Ascending aorta (tissue), 2 donors: Measurements from ENCODE around the gene KRT39. TPM values are rescaled to one million over a fixed set of nuclear protein-coding genes. Genes with fewer than 3 reads are reported as not detected.
"Not testable (repeated sequence)": the region's sequence is repeated elsewhere in the genome, so short reads cannot be mapped to it uniquely, and the experiment has no call there.

Experiments
- DNase-seq, 2 donors: peaks; one replicate each; pipeline ENCODE4 v3.0.0-alpha.2; 2019; ENCODE audit warnings: low spot score in 2 of 2
- H3K27ac ChIP-seq, 2 donors: fragments of 200-600 bp; sonication (generic); one replicate each; pipeline ENCODE4 v1.5.1; 2016 to 2017; ENCODE audit warnings: mild to moderate bottlenecking in 1 of 2
- H3K27me3 ChIP-seq: fragments of 200-600 bp; sonication (generic); one replicate; pipeline ENCODE4 v1.5.1; 2017
- H3K36me3 ChIP-seq, 2 donors: fragments of 200-600 bp; sonication (generic); one replicate each; pipeline ENCODE4 v1.5.1; 2016
- H3K4me1 ChIP-seq, 2 donors: fragments of 200-600 bp; sonication (generic); one replicate each; pipeline ENCODE4 v1.5.1; 2016 to 2017; ENCODE audit warnings: mild to moderate bottlenecking in 1 of 2
- H3K4me3 ChIP-seq, 2 donors: fragments of 200-600 bp; sonication (generic); one replicate each; pipeline ENCODE4 v1.5.1; 2016 to 2017; ENCODE audit warnings: mild to moderate bottlenecking in 1 of 2
- H3K9me3 ChIP-seq, 2 donors: fragments of 200-600 bp; sonication (generic); one replicate each; pipeline ENCODE4 v1.5.1; 2016
- intact Hi-C: fragments of 100-400 bp; cut with DNase I; formaldehyde crosslinking; loops from one replicate; pipeline ENCODE4 v1.15.1; 2023
- total RNA-seq: library from RNA; depleted of rRNA; stranded (reverse); fragments of >200 nt; gene quantifications from one replicate; pipeline ENCODE4 v1.1.0, GENCODE V29; 2016
- TF ChIP-seq, protein P1 (sequence below), 3 experiments: fragments of 200-600 bp in 2 of 3; fragments of 450-650 bp in 1 of 3; sonication (generic) in 2 of 3; IDR thresholded peaks; one replicate each; pipeline ENCODE4 v1.5.1; 2016 to 2019; ENCODE audit warnings: antibody characterized with exemption in 3 of 3, mild to moderate bottlenecking in 1 of 3, moderate library complexity in 1 of 3

The KRT39 gene
- total RNA-seq, 1 donor from 2014 or later, result not detected

DNA sequence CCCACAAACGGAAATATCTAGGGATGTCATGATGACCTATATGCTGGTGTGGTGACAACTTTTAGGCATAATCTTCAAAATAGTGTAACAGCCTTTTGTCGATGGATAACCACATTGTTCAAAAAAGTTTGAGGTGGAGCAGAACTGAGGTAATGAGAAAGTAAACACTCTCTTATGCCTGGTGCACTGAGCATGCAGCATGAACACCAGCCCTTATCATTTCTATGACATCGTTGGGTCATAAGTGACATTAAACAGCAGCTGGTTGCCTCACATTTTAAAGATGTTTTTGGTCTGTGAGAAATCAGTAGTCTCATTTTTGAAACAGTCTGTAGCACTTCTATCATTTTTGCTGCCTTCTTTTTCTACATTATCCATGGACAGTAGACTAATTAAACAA is 31.1 kb downstream of the KRT39 start:
- Histone ChIP-seq H3K27ac (no peak overlapping the region), H3K27me3 (no peaks in the 10 kb centered on the region), H3K9me3 (no peaks in the 10 kb centered on the region), H3K4me1 (no peaks in the 10 kb centered on the region), H3K36me3 (no peaks in the 10 kb centered on the region), H3K4me3 (no peak overlapping the region)
- intact Hi-C loops, result no loop called here
- TF ChIP-seq, protein P1, sequence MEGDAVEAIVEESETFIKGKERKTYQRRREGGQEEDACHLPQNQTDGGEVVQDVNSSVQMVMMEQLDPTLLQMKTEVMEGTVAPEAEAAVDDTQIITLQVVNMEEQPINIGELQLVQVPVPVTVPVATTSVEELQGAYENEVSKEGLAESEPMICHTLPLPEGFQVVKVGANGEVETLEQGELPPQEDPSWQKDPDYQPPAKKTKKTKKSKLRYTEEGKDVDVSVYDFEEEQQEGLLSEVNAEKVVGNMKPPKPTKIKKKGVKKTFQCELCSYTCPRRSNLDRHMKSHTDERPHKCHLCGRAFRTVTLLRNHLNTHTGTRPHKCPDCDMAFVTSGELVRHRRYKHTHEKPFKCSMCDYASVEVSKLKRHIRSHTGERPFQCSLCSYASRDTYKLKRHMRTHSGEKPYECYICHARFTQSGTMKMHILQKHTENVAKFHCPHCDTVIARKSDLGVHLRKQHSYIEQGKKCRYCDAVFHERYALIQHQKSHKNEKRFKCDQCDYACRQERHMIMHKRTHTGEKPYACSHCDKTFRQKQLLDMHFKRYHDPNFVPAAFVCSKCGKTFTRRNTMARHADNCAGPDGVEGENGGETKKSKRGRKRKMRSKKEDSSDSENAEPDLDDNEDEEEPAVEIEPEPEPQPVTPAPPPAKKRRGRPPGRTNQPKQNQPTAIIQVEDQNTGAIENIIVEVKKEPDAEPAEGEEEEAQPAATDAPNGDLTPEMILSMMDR (IDR thresholded peaks at IDR 0.05), result no peak
- DNase-seq, result no peak

DNA sequence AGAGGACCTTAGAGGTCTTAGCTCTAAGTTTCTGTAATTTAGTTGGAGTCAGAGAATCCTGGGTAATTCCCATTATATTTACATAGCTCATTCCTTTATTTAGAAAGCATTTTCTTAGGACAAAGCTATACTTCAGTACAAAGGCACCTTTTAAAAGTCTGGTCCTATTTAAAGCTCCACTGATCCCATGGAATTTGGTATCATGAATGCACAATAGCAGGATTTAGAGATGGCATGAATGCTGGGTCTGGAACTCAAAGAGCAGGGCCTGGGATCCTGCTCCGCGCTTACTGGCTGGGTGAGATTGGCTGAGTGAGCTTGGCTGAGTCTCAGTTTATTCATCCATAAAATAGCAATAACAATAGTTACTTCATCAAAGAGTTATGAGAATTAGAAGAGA is 34.1 kb downstream of the KRT39 start:
- H3K9me3 ChIP-seq, result no peaks in the 10 kb centered on the region
- intact Hi-C loops, result no loop called here
- H3K4me3 ChIP-seq, result no peak overlapping the region
- no peak overlapping the region for H3K27ac ChIP-seq
- DNase-seq, result no peak
- no peaks in the 10 kb centered on the region for H3K4me1 ChIP-seq
- no peaks in the 10 kb centered on the region for H3K36me3 ChIP-seq
- no peaks in the 10 kb centered on the region for H3K27me3 ChIP-seq
- TF ChIP-seq, protein P1 (IDR thresholded peaks at IDR 0.05), result no peak

DNA sequence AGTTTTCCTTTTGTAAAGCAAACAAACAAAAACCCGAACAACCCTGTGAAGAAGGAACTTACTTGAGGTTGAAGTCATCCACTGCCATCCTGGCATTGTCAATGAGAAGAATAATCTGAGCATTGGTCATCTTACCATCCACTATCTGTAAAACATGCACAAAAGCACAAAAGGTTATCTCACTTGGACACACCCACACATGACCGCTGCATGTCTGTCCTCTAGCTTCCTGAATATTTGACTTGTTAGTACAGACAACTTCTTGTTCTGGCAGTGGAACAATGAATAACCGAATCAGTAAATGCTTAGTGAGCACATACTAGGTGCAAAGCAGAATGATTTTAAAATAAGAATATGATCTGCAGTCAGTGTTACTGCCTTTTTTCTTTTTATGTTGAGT is 35.4 kb downstream of the KRT39 start:
- no peak for DNase-seq
- TF ChIP-seq, protein P1 (IDR thresholded peaks at IDR 0.05), result no peak

DNA sequence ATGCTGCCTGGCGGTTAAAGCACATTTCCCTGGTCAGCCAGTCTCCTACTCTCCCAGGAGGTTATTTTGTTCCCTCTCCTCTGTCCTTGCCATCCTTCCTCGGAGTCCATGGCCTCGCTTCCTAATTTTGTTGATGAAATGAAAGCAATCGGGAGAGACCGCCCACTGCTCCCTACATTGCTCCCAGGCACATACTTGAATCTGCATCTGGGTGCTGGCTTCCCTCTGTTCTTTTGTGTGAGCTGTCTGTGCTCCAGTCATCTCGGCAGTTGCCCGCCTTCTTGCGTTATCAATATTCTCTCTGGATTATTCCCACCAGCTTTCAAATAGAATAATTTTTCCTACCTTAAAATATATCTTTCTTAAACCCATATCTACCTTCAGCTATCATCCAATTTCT is 40.4 kb downstream of the KRT39 start:
- no peak for DNase-seq
- H3K4me3 ChIP-seq, result no peak overlapping the region
- intact Hi-C loops, result no loop called here

More for the DNA sequence above, 35.4 kb downstream of the KRT39 start:
- Histone ChIP-seq H3K27me3 (no peaks in the 10 kb centered on the region), H3K36me3 (no peaks in the 10 kb centered on the region), H3K27ac (no peak overlapping the region), H3K4me1 (no peaks in the 10 kb centered on the region), H3K4me3 (no peak overlapping the region), H3K9me3 (no peaks in the 10 kb centered on the region)
- intact Hi-C loops, result no loop called here

DNA sequence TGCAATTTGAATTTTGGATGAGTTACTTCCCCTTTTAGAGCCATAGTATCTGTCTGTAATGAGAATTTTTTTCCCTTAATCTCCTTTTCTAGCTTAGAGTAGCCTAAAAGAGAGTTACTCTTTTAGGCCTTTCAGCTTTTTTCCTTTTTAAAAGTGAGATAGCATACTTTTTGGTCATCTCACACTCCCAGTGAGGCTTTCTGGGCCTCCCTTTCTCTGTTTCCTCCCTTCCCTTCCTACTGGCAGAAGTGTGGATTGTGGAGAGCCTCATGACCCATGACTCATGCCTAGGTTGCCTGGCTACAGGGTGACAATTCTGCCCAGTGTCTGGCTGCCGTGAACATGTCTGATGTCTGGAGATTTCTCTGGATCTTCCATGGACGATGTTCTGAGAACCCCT is 44.5 kb downstream of the KRT39 start:
- Histone ChIP-seq H3K36me3 (no peaks in the 10 kb centered on the region), H3K4me1 (no peaks in the 10 kb centered on the region), H3K27ac (peak overlapping the region in 1 of 2 donors; percentile 45), H3K4me3 (no peak overlapping the region), H3K27me3 (no peaks in the 10 kb centered on the region), H3K9me3 (no peaks in the 10 kb centered on the region)
- peak; percentile 15 to 68 for DNase-seq
- intact Hi-C loops, result no loop called here
- TF ChIP-seq, protein P1 (IDR thresholded peaks at IDR 0.05), result no peak

More for the DNA sequence above, 40.4 kb downstream of the KRT39 start:
- no peaks in the 10 kb centered on the region for H3K9me3 ChIP-seq
- H3K27me3 ChIP-seq, result no peaks in the 10 kb centered on the region
- H3K27ac ChIP-seq, result no peak overlapping the region
- no peaks in the 10 kb centered on the region for H3K4me1 ChIP-seq
- H3K36me3 ChIP-seq, result no peaks in the 10 kb centered on the region
- TF ChIP-seq, protein P1 (IDR thresholded peaks at IDR 0.05), result no peak

DNA sequence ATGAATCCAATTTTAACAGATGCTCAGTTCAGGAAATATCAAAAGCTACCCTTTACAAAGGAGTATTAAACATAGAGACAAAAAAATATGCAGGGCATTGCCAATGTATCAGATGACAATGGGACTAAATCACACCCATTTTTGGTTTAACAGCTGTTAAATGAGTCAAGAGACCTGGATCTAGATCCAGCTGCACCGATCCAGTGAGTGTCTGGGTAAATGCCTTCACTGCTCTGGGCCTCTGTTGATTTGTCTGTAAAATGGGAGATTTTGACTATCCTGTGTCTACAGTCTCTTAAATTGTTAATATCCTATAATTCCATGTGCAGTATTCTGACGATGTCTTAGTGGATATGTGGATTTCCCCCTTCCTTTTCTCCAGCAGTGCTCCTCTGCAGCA is 45.7 kb downstream of the KRT39 start:
- no peak overlapping the region for H3K27ac ChIP-seq
- DNase-seq, result no peak
- H3K4me3 ChIP-seq, result no peak overlapping the region
- TF ChIP-seq, protein P1 (IDR thresholded peaks at IDR 0.05), result no peak
- no peaks in the 10 kb centered on the region for H3K36me3 ChIP-seq
- no peaks in the 10 kb centered on the region for H3K9me3 ChIP-seq
- H3K27me3 ChIP-seq, result no peaks in the 10 kb centered on the region
- no peaks in the 10 kb centered on the region for H3K4me1 ChIP-seq
- intact Hi-C loops, result no loop called here

DNA sequence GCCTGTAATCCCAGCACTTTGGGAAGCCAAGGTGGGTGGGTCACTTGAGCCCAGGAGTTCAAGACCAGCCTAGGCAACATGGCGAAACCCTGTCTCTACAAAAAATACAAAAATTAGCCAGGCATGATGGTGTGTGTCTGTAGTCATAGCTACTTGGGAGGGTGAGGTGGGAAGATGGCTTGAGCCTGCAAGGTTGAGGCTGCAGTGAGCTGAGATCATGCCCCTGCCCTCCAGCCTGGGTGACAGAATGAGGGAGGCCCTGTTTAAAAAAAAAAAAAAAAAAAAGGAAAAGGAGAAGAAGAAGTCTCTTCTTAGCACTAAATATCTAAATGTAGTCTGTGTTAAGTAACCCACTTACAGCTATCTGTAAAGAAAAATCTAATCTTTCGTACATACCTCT is 49.6 kb downstream of the KRT39 start:
- H3K36me3 ChIP-seq, H3K27ac ChIP-seq, H3K27me3 ChIP-seq, DNase-seq, H3K4me3 ChIP-seq, H3K4me1 ChIP-seq, H3K9me3 ChIP-seq, intact Hi-C loops: not testable (repeated sequence)
